K562 (cell line): Measurements from ENCODE around the gene NEU1.

Source experiments
- BDP1 ChIP-seq: IDR thresholded peaks from 3 replicates; pipeline ENCODE4 v1.6.1; 2011; ENCODE audit not compliant: insufficient read length, insufficient read depth
- EZH2 ChIP-seq: IDR thresholded peaks from 2 replicates; pipeline ENCODE4 v1.6.1; 2012; ENCODE audit warnings: low read depth, mild to moderate bottlenecking, inconsistent platforms, low read length, borderline replicate concordance
- RNF2 ChIP-seq: sonication (generic); IDR thresholded peaks from 2 replicates; pipeline ENCODE4 v1.6.1; 2016
- TF ChIP-seq, protein P1 (sequence below): sonication (generic); formaldehyde crosslinking; IDR thresholded peaks from 2 replicates; pipeline ENCODE4 v1.8.1; 2022; ENCODE audit warnings: missing genetic modification reagents
- TF ChIP-seq, protein P2 (sequence below): fragments of 250-450 bp; sonication (Bioruptor Pico); IDR thresholded peaks from 2 replicates; pipeline ENCODE4 v1.8.0; 2021; ENCODE audit warnings: moderate library complexity, mild to moderate bottlenecking, inconsistent platforms

DNA sequence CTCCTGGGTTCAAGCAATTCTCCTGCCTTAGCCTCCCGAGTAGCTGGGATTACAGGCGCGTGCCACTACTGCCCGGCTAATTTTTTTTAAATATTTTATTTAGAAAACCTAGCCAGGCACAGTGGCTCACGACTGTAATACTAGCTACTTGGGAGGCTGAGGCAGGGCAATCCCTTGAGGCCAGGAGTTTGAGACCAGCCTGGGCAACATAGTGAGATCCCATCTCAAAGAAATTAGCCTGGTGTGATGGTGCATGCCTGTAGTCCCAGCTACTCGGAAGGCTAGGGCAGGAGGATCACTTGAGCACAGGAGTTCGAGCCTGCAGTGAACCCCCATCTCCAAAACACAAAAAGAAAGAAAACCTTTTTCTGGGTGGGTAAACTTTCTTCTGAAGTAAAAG, 13.7 kb upstream of the NEU1 start:
- no peak for TF ChIP-seq RNF2
- TF ChIP-seq, protein P1, sequence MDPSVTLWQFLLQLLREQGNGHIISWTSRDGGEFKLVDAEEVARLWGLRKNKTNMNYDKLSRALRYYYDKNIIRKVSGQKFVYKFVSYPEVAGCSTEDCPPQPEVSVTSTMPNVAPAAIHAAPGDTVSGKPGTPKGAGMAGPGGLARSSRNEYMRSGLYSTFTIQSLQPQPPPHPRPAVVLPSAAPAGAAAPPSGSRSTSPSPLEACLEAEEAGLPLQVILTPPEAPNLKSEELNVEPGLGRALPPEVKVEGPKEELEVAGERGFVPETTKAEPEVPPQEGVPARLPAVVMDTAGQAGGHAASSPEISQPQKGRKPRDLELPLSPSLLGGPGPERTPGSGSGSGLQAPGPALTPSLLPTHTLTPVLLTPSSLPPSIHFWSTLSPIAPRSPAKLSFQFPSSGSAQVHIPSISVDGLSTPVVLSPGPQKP (CRISPR knock-in tag), result no peak
- TF ChIP-seq EZH2, result no peak
- TF ChIP-seq, protein P2, sequence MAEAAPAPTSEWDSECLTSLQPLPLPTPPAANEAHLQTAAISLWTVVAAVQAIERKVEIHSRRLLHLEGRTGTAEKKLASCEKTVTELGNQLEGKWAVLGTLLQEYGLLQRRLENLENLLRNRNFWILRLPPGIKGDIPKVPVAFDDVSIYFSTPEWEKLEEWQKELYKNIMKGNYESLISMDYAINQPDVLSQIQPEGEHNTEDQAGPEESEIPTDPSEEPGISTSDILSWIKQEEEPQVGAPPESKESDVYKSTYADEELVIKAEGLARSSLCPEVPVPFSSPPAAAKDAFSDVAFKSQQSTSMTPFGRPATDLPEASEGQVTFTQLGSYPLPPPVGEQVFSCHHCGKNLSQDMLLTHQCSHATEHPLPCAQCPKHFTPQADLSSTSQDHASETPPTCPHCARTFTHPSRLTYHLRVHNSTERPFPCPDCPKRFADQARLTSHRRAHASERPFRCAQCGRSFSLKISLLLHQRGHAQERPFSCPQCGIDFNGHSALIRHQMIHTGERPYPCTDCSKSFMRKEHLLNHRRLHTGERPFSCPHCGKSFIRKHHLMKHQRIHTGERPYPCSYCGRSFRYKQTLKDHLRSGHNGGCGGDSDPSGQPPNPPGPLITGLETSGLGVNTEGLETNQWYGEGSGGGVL (CRISPR knock-in tag), result no peak
- TF ChIP-seq BDP1, result no peak
